ENCODE data around the gene UTP18. TPM values are rescaled to one million over a fixed set of nuclear protein-coding genes. Genes with fewer than 3 reads are reported as not detected.

The UTP18 gene
- total and polyA plus RNA-seq, 2 of the 13 experiments (the other 11 are each of a cell fraction or from before 2014, with no cell fraction given), result 35.2 to 104 TPM

DNA sequence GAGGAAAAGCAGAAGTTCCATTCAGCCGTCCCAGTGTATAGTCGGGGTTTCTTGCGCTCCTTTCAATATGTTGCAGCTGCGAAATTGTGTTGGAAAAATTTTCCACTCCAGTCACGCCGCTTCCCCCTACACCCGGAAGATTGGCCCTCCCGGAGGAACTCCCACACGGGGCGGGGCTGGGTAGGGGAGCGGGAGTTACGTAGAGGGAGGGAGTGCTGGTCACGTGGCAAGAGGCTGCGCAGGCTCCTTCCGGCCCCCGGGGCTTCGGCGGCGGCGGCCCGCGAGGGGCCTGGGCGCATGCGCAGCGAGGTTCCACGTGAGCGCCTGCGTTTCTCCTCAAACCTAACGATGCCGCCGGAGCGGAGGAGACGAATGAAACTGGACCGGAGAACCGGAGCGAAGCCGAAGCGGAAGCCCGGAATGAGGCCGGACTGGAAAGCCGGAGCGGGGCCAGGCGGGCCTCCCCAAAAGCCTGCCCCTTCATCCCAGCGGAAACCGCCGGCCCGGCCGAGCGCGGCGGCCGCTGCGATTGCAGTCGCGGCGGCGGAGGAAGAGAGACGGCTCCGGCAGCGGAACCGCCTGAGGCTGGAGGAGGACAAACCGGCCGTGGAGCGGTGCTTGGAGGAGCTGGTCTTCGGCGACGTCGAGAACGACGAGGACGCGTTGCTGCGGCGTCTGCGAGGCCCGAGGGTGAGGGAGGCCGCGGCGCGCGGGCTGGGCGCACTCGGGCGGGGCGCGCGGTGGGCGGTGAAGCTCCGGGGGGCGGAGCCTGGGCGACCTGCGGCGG is at the start of gene UTP18 (continued):
- TF ChIP-seq, protein P1, sequence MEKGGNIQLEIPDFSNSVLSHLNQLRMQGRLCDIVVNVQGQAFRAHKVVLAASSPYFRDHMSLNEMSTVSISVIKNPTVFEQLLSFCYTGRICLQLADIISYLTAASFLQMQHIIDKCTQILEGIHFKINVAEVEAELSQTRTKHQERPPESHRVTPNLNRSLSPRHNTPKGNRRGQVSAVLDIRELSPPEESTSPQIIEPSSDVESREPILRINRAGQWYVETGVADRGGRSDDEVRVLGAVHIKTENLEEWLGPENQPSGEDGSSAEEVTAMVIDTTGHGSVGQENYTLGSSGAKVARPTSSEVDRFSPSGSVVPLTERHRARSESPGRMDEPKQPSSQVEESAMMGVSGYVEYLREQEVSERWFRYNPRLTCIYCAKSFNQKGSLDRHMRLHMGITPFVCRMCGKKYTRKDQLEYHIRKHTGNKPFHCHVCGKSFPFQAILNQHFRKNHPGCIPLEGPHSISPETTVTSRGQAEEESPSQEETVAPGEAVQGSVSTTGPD (CRISPR knock-in tag; IDR thresholded peaks at IDR 0.05), result no peak
- TF ChIP-seq HNF4G (IDR thresholded peaks at IDR 0.05; ENCODE audit: borderline replicate concordance, low read depth, low read length) (no peak), HNF4G (CRISPR knock-in tag; IDR thresholded peaks at IDR 0.05; ENCODE audit: borderline replicate concordance, low read depth) (peak; percentile 28; the same call in 1 of the 2 replicates), RFXAP (CRISPR knock-in tag; IDR thresholded peaks at IDR 0.05; ENCODE audit: borderline replicate concordance) (peak; percentile 88; the same call in 1 of the 2 replicates), ZFP62 (CRISPR knock-in tag; IDR thresholded peaks at IDR 0.05) (no peak), SP2 (CRISPR knock-in tag; IDR thresholded peaks at IDR 0.05) (no peak; the same call in 1 of the 2 replicates), MEIS1 (CRISPR knock-in tag; IDR thresholded peaks at IDR 0.05; ENCODE audit: borderline replicate concordance) (peak; percentile 90), ZSCAN31 (CRISPR knock-in tag; IDR thresholded peaks at IDR 0.05; ENCODE audit: low read depth) (no peak; the same call in 1 of the 2 replicates), ZNF564 (CRISPR knock-in tag; IDR thresholded peaks at IDR 0.05) (peak; percentile 89)
- TF ChIP-seq, protein P2, sequence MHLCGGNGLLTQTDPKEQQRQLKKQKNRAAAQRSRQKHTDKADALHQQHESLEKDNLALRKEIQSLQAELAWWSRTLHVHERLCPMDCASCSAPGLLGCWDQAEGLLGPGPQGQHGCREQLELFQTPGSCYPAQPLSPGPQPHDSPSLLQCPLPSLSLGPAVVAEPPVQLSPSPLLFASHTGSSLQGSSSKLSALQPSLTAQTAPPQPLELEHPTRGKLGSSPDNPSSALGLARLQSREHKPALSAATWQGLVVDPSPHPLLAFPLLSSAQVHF (CRISPR knock-in tag; IDR thresholded peaks at IDR 0.05), result peak; percentile 92
- TF ChIP-seq, protein P3, sequence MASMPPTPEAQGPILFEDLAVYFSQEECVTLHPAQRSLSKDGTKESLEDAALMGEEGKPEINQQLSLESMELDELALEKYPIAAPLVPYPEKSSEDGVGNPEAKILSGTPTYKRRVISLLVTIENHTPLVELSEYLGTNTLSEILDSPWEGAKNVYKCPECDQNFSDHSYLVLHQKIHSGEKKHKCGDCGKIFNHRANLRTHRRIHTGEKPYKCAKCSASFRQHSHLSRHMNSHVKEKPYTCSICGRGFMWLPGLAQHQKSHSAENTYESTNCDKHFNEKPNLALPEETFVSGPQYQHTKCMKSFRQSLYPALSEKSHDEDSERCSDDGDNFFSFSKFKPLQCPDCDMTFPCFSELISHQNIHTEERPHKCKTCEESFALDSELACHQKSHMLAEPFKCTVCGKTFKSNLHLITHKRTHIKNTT (CRISPR knock-in tag; IDR thresholded peaks at IDR 0.05), result no peak
- TF ChIP-seq, protein P4, sequence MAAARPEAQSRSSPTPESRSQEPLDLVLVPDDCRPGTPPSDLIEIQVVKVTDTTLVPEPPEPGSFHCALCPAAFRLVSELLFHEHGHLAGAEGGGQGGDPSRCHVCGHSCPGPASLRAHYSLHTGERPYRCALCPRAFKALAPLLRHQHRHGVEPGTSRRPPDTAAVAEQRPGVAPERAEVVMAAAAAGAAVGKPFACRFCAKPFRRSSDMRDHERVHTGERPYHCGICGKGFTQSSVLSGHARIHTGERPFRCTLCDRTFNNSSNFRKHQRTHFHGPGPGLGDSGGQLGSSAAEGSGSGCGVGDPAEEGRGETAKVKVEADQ (CRISPR knock-in tag; IDR thresholded peaks at IDR 0.05; ENCODE audit: borderline replicate concordance), result peak; percentile 68; the same call in 1 of the 2 replicates
- TF ChIP-seq, protein P5, sequence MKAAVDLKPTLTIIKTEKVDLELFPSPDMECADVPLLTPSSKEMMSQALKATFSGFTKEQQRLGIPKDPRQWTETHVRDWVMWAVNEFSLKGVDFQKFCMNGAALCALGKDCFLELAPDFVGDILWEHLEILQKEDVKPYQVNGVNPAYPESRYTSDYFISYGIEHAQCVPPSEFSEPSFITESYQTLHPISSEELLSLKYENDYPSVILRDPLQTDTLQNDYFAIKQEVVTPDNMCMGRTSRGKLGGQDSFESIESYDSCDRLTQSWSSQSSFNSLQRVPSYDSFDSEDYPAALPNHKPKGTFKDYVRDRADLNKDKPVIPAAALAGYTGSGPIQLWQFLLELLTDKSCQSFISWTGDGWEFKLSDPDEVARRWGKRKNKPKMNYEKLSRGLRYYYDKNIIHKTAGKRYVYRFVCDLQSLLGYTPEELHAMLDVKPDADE (CRISPR knock-in tag; IDR thresholded peaks at IDR 0.05), result peak; percentile 89; the same call in 1 of the 2 replicates
- TF ChIP-seq, protein P6, sequence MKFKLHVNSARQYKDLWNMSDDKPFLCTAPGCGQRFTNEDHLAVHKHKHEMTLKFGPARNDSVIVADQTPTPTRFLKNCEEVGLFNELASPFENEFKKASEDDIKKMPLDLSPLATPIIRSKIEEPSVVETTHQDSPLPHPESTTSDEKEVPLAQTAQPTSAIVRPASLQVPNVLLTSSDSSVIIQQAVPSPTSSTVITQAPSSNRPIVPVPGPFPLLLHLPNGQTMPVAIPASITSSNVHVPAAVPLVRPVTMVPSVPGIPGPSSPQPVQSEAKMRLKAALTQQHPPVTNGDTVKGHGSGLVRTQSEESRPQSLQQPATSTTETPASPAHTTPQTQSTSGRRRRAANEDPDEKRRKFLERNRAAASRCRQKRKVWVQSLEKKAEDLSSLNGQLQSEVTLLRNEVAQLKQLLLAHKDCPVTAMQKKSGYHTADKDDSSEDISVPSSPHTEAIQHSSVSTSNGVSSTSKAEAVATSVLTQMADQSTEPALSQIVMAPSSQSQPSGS (CRISPR knock-in tag; IDR thresholded peaks at IDR 0.05), result peak; percentile 44
- TF ChIP-seq, protein P7, sequence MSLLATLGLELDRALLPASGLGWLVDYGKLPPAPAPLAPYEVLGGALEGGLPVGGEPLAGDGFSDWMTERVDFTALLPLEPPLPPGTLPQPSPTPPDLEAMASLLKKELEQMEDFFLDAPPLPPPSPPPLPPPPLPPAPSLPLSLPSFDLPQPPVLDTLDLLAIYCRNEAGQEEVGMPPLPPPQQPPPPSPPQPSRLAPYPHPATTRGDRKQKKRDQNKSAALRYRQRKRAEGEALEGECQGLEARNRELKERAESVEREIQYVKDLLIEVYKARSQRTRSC (CRISPR knock-in tag; IDR thresholded peaks at IDR 0.05; ENCODE audit: low read depth), result peak; percentile 95
- TF ChIP-seq, protein P8, sequence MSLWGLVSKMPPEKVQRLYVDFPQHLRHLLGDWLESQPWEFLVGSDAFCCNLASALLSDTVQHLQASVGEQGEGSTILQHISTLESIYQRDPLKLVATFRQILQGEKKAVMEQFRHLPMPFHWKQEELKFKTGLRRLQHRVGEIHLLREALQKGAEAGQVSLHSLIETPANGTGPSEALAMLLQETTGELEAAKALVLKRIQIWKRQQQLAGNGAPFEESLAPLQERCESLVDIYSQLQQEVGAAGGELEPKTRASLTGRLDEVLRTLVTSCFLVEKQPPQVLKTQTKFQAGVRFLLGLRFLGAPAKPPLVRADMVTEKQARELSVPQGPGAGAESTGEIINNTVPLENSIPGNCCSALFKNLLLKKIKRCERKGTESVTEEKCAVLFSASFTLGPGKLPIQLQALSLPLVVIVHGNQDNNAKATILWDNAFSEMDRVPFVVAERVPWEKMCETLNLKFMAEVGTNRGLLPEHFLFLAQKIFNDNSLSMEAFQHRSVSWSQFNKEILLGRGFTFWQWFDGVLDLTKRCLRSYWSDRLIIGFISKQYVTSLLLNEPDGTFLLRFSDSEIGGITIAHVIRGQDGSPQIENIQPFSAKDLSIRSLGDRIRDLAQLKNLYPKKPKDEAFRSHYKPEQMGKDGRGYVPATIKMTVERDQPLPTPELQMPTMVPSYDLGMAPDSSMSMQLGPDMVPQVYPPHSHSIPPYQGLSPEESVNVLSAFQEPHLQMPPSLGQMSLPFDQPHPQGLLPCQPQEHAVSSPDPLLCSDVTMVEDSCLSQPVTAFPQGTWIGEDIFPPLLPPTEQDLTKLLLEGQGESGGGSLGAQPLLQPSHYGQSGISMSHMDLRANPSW (CRISPR knock-in tag; IDR thresholded peaks at IDR 0.05; ENCODE audit: borderline replicate concordance), result peak; percentile 81; the same call in 1 of the 2 replicates

All from HepG2 (cell line).